Lower leg skin (tissue), 3 donors: Measurements from ENCODE around the gene ST3GAL4.

ENCODE experiments used
- POLR2A ChIP-seq, 2 donors: fragments of 450-650 bp; IDR thresholded peaks; one replicate each; pipeline ENCODE4 v1.6.1; 2016 to 2017; ENCODE audit warnings: antibody characterized with exemption in 2 of 2, mild to moderate bottlenecking in 1 of 2, moderate library complexity in 1 of 2
- TF ChIP-seq, protein P1 (sequence below), 3 donors: fragments of 450-650 bp; IDR thresholded peaks; one replicate each; pipeline ENCODE4 v1.5.1; 2016; ENCODE audit warnings: antibody characterized with exemption in 3 of 3, mild to moderate bottlenecking in 3 of 3, moderate library complexity in 2 of 3

DNA sequence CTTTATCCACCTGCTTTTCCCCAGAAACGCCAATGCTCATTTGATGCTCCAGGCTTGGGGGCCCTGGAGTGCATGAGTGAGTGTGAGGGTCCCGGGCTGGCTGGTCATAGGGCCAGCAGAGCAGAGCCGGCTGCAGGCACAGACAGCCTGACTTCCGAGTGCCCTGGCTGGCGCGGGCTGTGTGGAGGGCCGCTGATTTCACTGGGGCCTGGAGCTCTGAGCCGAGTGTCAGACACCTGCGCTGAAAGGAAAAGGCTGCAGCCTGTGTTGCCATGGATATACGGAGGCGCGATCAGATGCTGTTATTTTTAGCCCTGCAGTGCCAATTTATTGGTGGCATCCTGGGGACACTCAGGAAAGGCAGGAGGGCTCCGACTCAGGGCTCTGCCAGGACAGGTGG lies 87.6 kb downstream of the ST3GAL4 start:
- TF ChIP-seq, protein P1, sequence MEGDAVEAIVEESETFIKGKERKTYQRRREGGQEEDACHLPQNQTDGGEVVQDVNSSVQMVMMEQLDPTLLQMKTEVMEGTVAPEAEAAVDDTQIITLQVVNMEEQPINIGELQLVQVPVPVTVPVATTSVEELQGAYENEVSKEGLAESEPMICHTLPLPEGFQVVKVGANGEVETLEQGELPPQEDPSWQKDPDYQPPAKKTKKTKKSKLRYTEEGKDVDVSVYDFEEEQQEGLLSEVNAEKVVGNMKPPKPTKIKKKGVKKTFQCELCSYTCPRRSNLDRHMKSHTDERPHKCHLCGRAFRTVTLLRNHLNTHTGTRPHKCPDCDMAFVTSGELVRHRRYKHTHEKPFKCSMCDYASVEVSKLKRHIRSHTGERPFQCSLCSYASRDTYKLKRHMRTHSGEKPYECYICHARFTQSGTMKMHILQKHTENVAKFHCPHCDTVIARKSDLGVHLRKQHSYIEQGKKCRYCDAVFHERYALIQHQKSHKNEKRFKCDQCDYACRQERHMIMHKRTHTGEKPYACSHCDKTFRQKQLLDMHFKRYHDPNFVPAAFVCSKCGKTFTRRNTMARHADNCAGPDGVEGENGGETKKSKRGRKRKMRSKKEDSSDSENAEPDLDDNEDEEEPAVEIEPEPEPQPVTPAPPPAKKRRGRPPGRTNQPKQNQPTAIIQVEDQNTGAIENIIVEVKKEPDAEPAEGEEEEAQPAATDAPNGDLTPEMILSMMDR (IDR thresholded peaks at IDR 0.05), result no peak
- TF ChIP-seq POLR2A (IDR thresholded peaks at IDR 0.05), result no peak
